HEK293 (cell line): ENCODE data around the gene SRCIN1.

Experiments used
- CTCF ChIA-PET: fragments of 350-600 bp; formaldehyde crosslinking; extraction: SDS; loops from one replicate; lab custom pipeline; 2021; ENCODE audit warnings: antibody characterized with exemption; lab: Yijun Ruan, JAX
- POLR2A ChIA-PET: fragments of 300-600 bp; formaldehyde crosslinking; extraction: SDS; loops from one replicate; lab custom pipeline; 2020; ENCODE audit warnings: antibody characterized with exemption, inconsistent platforms; lab: Yijun Ruan, JAX
- H3K27ac ChIP-seq: fragments of 200-500 bp; sonication (Bioruptor generic); 2 replicates; pipeline ENCODE4 v1.5.1; 2014; ENCODE audit warnings: low read depth, low read length, control low read depth, inconsistent platforms; ENCODE audit errors: extremely low read depth
- H3K36me3 ChIP-seq, 2 experiments: fragments of 200-500 bp in 1 of 2; sonication (Bioruptor generic) in 1 of 2; 1 replicate in 1 of 2; 2 replicates in 1 of 2; pipeline ENCODE4 v1.5.1; 2014 to 2017; ENCODE audit warnings: inconsistent platforms in 2 of 2, low read length in 2 of 2; ENCODE audit not compliant: control insufficient read depth in 2 of 2, insufficient read depth in 1 of 2
- H3K4me1 ChIP-seq: fragments of 200-500 bp; sonication (Bioruptor generic); 2 replicates; pipeline ENCODE4 v1.5.1; 2014; ENCODE audit warnings: mild to moderate bottlenecking, low read length, inconsistent platforms; ENCODE audit not compliant: control insufficient read depth, insufficient read depth
- H3K4me3 ChIP-seq: 2 replicates; pipeline ENCODE4 v1.5.1; 2011; ENCODE audit warnings: low read depth, mild to moderate bottlenecking, control low read depth, low read length, moderate library complexity
- H3K9me3 ChIP-seq: fragments of 200-500 bp; sonication (Bioruptor generic); 2 replicates; pipeline ENCODE4 v1.5.1; 2014; ENCODE audit warnings: low read depth, low read length, inconsistent platforms; ENCODE audit not compliant: control insufficient read depth, insufficient read depth
- BCL11A ChIP-seq: fragments of 450-650 bp; formaldehyde crosslinking; IDR thresholded peaks from 2 replicates; pipeline ENCODE4 v1.5.1; 2016; ENCODE audit warnings: low read depth, missing biosample characterization, missing genetic modification characterization
- KLF16 ChIP-seq: fragments of 450-650 bp; formaldehyde crosslinking; IDR thresholded peaks from 2 replicates; pipeline ENCODE4 v1.5.1; 2017; ENCODE audit warnings: missing biosample characterization, missing genetic modification characterization
- MYNN ChIP-seq: fragments of 450-650 bp; formaldehyde crosslinking; IDR thresholded peaks from 2 replicates; pipeline ENCODE4 v1.5.1; 2016; ENCODE audit warnings: missing biosample characterization, missing genetic modification characterization, borderline replicate concordance
- MZF1 ChIP-seq: fragments of 450-650 bp; formaldehyde crosslinking; IDR thresholded peaks from 2 replicates; pipeline ENCODE4 v1.5.1; 2017; ENCODE audit warnings: missing biosample characterization, missing genetic modification characterization, borderline replicate concordance
- PATZ1 ChIP-seq: fragments of 450-650 bp; formaldehyde crosslinking; IDR thresholded peaks from 2 replicates; pipeline ENCODE4 v1.5.1; 2016; ENCODE audit warnings: missing biosample characterization, missing genetic modification characterization
- PBX3 ChIP-seq: sonication (generic); formaldehyde crosslinking; IDR thresholded peaks from 2 replicates; pipeline ENCODE4 v1.8.1; 2022; ENCODE audit warnings: mild to moderate bottlenecking, moderate library complexity, missing genetic modification reagents
- PRDM1 ChIP-seq: fragments of 450-650 bp; formaldehyde crosslinking; IDR thresholded peaks from 2 replicates; pipeline ENCODE4; 2016; ENCODE audit warnings: missing biosample characterization, missing genetic modification characterization
- REPIN1 ChIP-seq: fragments of 450-650 bp; formaldehyde crosslinking; IDR thresholded peaks from 2 replicates; pipeline ENCODE4 v1.5.1; 2017; ENCODE audit warnings: missing biosample characterization, missing genetic modification characterization, low read depth
- SETDB1 ChIP-seq: IDR thresholded peaks from one replicate; pipeline ENCODE4 v1.6.1; 2017; ENCODE audit warnings: mild to moderate bottlenecking, low read length, moderate library complexity, mixed read lengths; ENCODE audit not compliant: insufficient read length
- TRIM28 ChIP-seq: IDR thresholded peaks from 2 replicates; pipeline ENCODE4 v1.6.1; 2011; ENCODE audit warnings: low read length, control low read depth, borderline replicate concordance
- ZBTB1 ChIP-seq: fragments of 450-650 bp; formaldehyde crosslinking; IDR thresholded peaks from 2 replicates; pipeline ENCODE4 v1.5.1; 2016; ENCODE audit warnings: missing biosample characterization, missing genetic modification characterization
- ZFP37 ChIP-seq: fragments of 450-650 bp; formaldehyde crosslinking; IDR thresholded peaks from 2 replicates; pipeline ENCODE4 v1.5.1; 2016; ENCODE audit warnings: missing biosample characterization, missing genetic modification characterization
- ZFP41 ChIP-seq: fragments of 450-650 bp; formaldehyde crosslinking; IDR thresholded peaks from 2 replicates; pipeline ENCODE4 v1.5.1; 2016; ENCODE audit warnings: missing biosample characterization, missing genetic modification characterization, borderline replicate concordance
- ZNF10 ChIP-seq: fragments of 450-650 bp; formaldehyde crosslinking; IDR thresholded peaks from 2 replicates; pipeline ENCODE4 v1.5.1; 2017; ENCODE audit warnings: missing biosample characterization, missing genetic modification characterization
- ZNF184 ChIP-seq: fragments of 450-650 bp; IDR thresholded peaks from 2 replicates; pipeline ENCODE4 v1.5.1; 2018; ENCODE audit warnings: missing biosample characterization, mild to moderate bottlenecking, missing genetic modification characterization
- ZNF202 ChIP-seq: fragments of 450-650 bp; formaldehyde crosslinking; IDR thresholded peaks from 2 replicates; pipeline ENCODE4 v1.5.1; 2016; ENCODE audit warnings: missing biosample characterization, missing genetic modification characterization, borderline replicate concordance
- ZNF23 ChIP-seq: fragments of 450-650 bp; formaldehyde crosslinking; IDR thresholded peaks from 2 replicates; pipeline ENCODE4 v1.5.1; 2016; ENCODE audit warnings: missing biosample characterization, missing genetic modification characterization, borderline replicate concordance
- ZNF280C ChIP-seq: fragments of 450-650 bp; formaldehyde crosslinking; IDR thresholded peaks from 2 replicates; pipeline ENCODE4 v1.5.1; 2016; ENCODE audit warnings: missing biosample characterization, missing genetic modification characterization
- ZNF398 ChIP-seq: fragments of 450-650 bp; formaldehyde crosslinking; IDR thresholded peaks from 2 replicates; pipeline ENCODE4 v1.5.1; 2017; ENCODE audit warnings: missing biosample characterization, missing genetic modification characterization
- ZNF510 ChIP-seq: fragments of 450-650 bp; formaldehyde crosslinking; IDR thresholded peaks from 2 replicates; pipeline ENCODE4 v1.5.1; 2018; ENCODE audit warnings: mild to moderate bottlenecking, missing genetic modification characterization, missing biosample characterization; ENCODE audit not compliant: insufficient replicate concordance
- ZNF518A ChIP-seq: fragments of 450-650 bp; formaldehyde crosslinking; conservative IDR thresholded peaks from 2 replicates; pipeline ENCODE4 v1.5.1; 2016; ENCODE audit warnings: low read depth, missing biosample characterization, missing genetic modification characterization
- ZNF585B ChIP-seq: fragments of 450-650 bp; formaldehyde crosslinking; IDR thresholded peaks from 2 replicates; pipeline ENCODE4 v1.5.1; 2016; ENCODE audit warnings: missing biosample characterization, missing genetic modification characterization
- ZNF610 ChIP-seq: fragments of 450-650 bp; formaldehyde crosslinking; IDR thresholded peaks from 2 replicates; pipeline ENCODE4 v1.5.1; 2016; ENCODE audit warnings: missing biosample characterization, missing genetic modification characterization, borderline replicate concordance
- ZNF664 ChIP-seq: fragments of 450-650 bp; formaldehyde crosslinking; IDR thresholded peaks from 2 replicates; pipeline ENCODE4 v1.5.1; 2016; ENCODE audit warnings: missing biosample characterization, missing genetic modification characterization

The SRCIN1 gene

GRCh38 chr17:38584350-38584925 is 21.3 kb downstream of the SRCIN1 start (continued):
- TF ChIP-seq ZNF280C (tag by site-specific recombination) (no peak), ZNF398 (peak; percentile 61), MZF1 (tag by site-specific recombination) (no peak), ZNF202 (tag by site-specific recombination) (no peak), BCL11A (tag by site-specific recombination) (peak; percentile 81), KLF16 (tag by site-specific recombination) (peak; percentile 27), ZNF510 (tag by site-specific recombination) (no peak), ZNF610 (tag by site-specific recombination) (no peak), ZNF518A (tag by site-specific recombination) (peak; percentile 42; the same call in 1 of the 2 replicates), ZNF664 (tag by site-specific recombination) (no peak), PATZ1 (tag by site-specific recombination) (peak; percentile 48; the same call in 1 of the 2 replicates), ZFP37 (tag by site-specific recombination) (0 out of 2 replicates have a peak, but pooled peaks have one; percentile 16), ZNF184 (tag by site-specific recombination) (no peak)

GRCh38 chr17:38583828-38584349 is 21.9 kb downstream of the SRCIN1 start:
- CTCF ChIA-PET: interaction anchor here (0.6 to 12.2 kb wide), 32 partner anchors 9 to 1023 kb away, joined by 3 to 264 read pairs (median 4); partner anchors contain the start of gene SRCIN1
- Histone ChIP-seq H3K27ac (no peak overlapping the region), H3K4me1 (peaks cover 16% of the 10 kb centered on the region), H3K9me3 (no peaks in the 10 kb centered on the region), H3K4me3 (no peak overlapping the region), H3K36me3 (no peaks in the 10 kb centered on the region)
- POLR2A ChIA-PET: interaction anchor here (0.7 to 2.0 kb wide), 2 partner anchors 23 to 25 kb away, joined by 6 to 14 read pairs; no protein-coding TSS in a partner anchor
- no peak for TF ChIP-seq ZBTB1 (tag by site-specific recombination)
- no peak for TF ChIP-seq PRDM1 (tag by site-specific recombination)
- no peak for TF ChIP-seq PBX3 (CRISPR knock-in tag)
- TF ChIP-seq TRIM28: no peak
- no peak for TF ChIP-seq REPIN1
- no peak for TF ChIP-seq SETDB1
- no peak for TF ChIP-seq ZNF585B
- TF ChIP-seq ZNF23 (tag by site-specific recombination): no peak
- no peak for TF ChIP-seq MYNN (tag by site-specific recombination)
- no peak for TF ChIP-seq ZFP41 (tag by site-specific recombination)
- no peak for TF ChIP-seq ZNF10 (tag by site-specific recombination)
